Type B pancreatic cell (in vitro differentiated cells): ENCODE measurements around the gene ADCY4. TPM values are rescaled to one million over a fixed set of nuclear protein-coding genes. Genes with fewer than 3 reads are reported as not detected.

Experiments
- DNase-seq: peaks from one replicate; pipeline ENCODE4 v3.0.0; 2021; ENCODE audit warnings: mixed read lengths; ENCODE audit not compliant: unreplicated experiment; ENCODE audit errors: extremely low spot score
- H3K27ac Mint-ChIP-seq: 2 replicates; pipeline ENCODE4 v1.8.0; 2021; ENCODE audit warnings: mild to moderate bottlenecking, mixed read lengths
- H3K27me3 Mint-ChIP-seq: 2 replicates; pipeline ENCODE4 v1.8.0; 2021; ENCODE audit warnings: mixed read lengths
- H3K36me3 Mint-ChIP-seq: 2 replicates; pipeline ENCODE4 v1.8.0; 2021; ENCODE audit warnings: mixed read lengths
- H3K4me1 Mint-ChIP-seq: one replicate; pipeline ENCODE4 v1.8.0; 2021; ENCODE audit warnings: mixed read lengths; ENCODE audit not compliant: unreplicated experiment
- H3K4me3 Mint-ChIP-seq: 2 replicates; pipeline ENCODE4 v1.8.0; 2021; ENCODE audit warnings: mild to moderate bottlenecking, mixed read lengths
- H3K9me3 Mint-ChIP-seq: 2 replicates; pipeline ENCODE4 v1.8.0; 2021; ENCODE audit warnings: mixed read lengths
- CTCF ChIP-seq: fragments of 200-600 bp; sonication (generic); conservative IDR thresholded peaks from 2 replicates; pipeline ENCODE4 v1.5.0; 2021; ENCODE audit warnings: antibody characterized with exemption, mild to moderate bottlenecking
- total RNA-seq: library from RNA; stranded (reverse); gene quantifications from 2 replicates; pipeline ENCODE4 v1.2.1, GENCODE V29; 2021; ENCODE audit warnings: low replicate concordance

Gene ADCY4
- total RNA-seq, 1 donor from 2014 or later: 2.5 TPM

GRCh38 chr14:24280797-24281460 is 53.9 kb downstream of the ADCY4 start:
- H3K27ac Mint-ChIP-seq: peak overlapping the region; percentile 31
- peaks cover 9% of the 10 kb centered on the region for H3K4me1 Mint-ChIP-seq
- no peak overlapping the region for H3K4me3 Mint-ChIP-seq

DNA sequence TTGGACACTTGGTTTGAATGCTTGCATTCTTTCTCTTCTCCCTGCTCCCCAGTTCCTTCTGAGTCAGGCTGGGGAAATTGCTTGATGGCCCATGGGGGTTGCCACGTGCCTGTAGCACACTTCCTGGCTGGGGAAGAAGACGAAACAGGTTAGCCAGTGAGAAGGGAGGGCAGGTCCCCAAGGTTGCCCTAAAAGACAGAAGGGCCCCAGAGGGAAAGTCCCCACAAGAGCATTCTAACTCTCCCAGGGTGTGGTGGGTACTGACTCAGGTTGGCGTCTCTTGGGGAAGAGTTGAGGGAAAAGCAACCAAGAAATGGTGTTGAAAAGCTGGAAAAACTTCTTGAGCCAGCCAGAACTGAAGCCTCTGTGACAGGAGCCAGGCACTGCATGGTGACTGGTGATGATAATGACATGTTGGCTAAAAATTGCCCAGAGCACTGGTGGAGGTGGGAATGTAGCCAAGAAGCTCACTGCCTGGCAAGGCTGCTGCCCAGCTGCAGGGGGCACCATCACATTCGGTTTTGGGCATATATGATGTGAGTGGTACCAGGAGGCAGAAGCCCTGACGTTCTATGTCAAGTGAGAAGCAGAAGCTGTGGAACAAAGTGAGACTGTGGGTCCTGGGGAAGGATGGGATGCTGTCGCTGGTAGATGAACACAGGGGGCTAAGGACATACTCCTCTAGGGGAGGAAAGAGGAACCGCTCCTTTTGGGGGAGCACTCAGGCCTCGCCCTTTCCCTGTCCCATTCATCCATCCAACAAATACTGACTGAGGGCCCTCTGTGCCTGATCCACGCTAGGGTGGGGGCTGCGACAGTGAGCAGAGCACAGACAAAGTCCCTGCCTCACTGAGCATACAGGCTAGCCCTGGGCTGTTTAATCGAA is 55.3 kb downstream of the ADCY4 start:
- DNase-seq: no peak
- H3K9me3 Mint-ChIP-seq: no peaks in the 10 kb centered on the region
- no peaks in the 10 kb centered on the region for H3K27me3 Mint-ChIP-seq
- H3K4me3 Mint-ChIP-seq: no peak overlapping the region
- peak overlapping the region; percentile 72 for H3K27ac Mint-ChIP-seq
- peaks cover 5% of the 10 kb centered on the region for H3K36me3 Mint-ChIP-seq
- peaks cover 4% of the 10 kb centered on the region for H3K4me1 Mint-ChIP-seq
- no peak for TF ChIP-seq CTCF

More at GRCh38 chr14:24280797-24281460, 53.9 kb downstream of the ADCY4 start:
- peaks cover 5% of the 10 kb centered on the region for H3K36me3 Mint-ChIP-seq
- no peaks in the 10 kb centered on the region for H3K27me3 Mint-ChIP-seq
- no peak for TF ChIP-seq CTCF
- H3K9me3 Mint-ChIP-seq: no peaks in the 10 kb centered on the region
- DNase-seq: no peak

DNA sequence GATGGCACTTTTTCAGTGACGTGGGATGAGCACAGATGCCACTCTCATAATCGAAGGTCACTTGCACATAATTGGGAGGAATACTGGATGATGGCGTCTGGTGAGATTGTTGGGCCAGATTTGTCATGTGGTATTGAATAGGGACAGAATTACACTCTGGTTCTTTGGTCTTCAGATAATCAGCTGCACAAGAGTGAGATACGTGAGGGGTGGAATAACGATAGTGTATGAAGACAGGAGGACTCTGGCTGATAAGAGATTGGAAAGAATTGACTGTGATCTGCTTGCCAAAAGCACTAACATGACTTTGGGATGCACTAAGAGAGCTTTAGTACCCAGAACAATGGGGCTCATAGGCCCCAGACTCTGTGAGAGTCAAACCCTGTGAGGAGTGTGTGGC is 56.4 kb downstream of the ADCY4 start:
- H3K27me3 Mint-ChIP-seq: no peaks in the 10 kb centered on the region
- H3K9me3 Mint-ChIP-seq: no peaks in the 10 kb centered on the region
- H3K36me3 Mint-ChIP-seq: peaks cover 5% of the 10 kb centered on the region
- peaks cover 4% of the 10 kb centered on the region for H3K4me1 Mint-ChIP-seq
- DNase-seq: no peak
- no peak overlapping the region for H3K27ac Mint-ChIP-seq
- no peak overlapping the region for H3K4me3 Mint-ChIP-seq
- no peak for TF ChIP-seq CTCF

GRCh38 chr14:24277606-24278321 is 57.1 kb downstream of the ADCY4 start:
- Mint-ChIP-seq H3K36me3 (peaks cover 5% of the 10 kb centered on the region), H3K4me1 (peaks cover 4% of the 10 kb centered on the region), H3K9me3 (no peaks in the 10 kb centered on the region), H3K27me3 (no peaks in the 10 kb centered on the region), H3K27ac (no peak overlapping the region), H3K4me3 (no peak overlapping the region)
- no peak for DNase-seq
- TF ChIP-seq CTCF: no peak

DNA sequence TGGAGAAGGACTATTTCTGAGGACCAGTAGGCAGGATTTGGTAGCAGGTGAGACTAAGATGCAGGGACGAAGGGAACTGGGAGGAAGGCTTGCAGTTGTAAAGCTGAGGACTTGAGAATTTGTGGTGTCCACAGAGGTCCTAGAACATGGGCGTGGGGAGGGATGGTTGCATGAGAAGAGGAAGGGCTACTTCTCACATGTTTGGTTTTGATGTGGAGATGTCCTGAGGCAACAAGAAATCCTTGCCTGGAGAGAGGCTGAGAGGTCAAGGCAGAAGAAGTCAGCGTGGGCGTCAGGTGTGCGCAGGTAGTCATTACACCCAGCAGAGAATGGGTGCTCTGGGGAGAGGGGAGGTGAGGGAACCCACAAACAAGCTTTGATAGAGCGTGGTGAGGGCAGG is 57.8 kb downstream of the ADCY4 start:
- Mint-ChIP-seq H3K27me3 (no peaks in the 10 kb centered on the region), H3K4me3 (no peak overlapping the region), H3K4me1 (peaks cover 9% of the 10 kb centered on the region), H3K36me3 (peaks cover 5% of the 10 kb centered on the region), H3K9me3 (no peaks in the 10 kb centered on the region), H3K27ac (no peak overlapping the region)
- DNase-seq: no peak
- TF ChIP-seq CTCF: no peak
